Stomach (tissue), 4 donors: Measurements from ENCODE around the gene ALG9.

Experiments used
- EP300 ChIP-seq: sonication (generic); formaldehyde crosslinking; IDR thresholded peaks from one replicate; pipeline ENCODE4 v1.6.1; 2017; ENCODE audit warnings: antibody characterized with exemption
- POLR2A ChIP-seq, 4 donors: fragments of 450-650 bp; IDR thresholded peaks; one replicate each; pipeline ENCODE4 v1.6.1; 2016; ENCODE audit warnings: antibody characterized with exemption in 4 of 4, control low read depth in 2 of 4, mild to moderate bottlenecking in 1 of 4, moderate library complexity in 1 of 4
- POLR2AphosphoS5 ChIP-seq, 3 donors: sonication (generic); formaldehyde crosslinking; IDR thresholded peaks; one replicate each; pipeline ENCODE4 v1.6.1; 2016; ENCODE audit warnings: antibody characterized with exemption in 3 of 3
- TF ChIP-seq, protein P1 (sequence below), 7 experiments: fragments of 450-650 bp in 4 of 7; fragments of 200-600 bp in 3 of 7; sonication (generic) in 3 of 7; IDR thresholded peaks; one replicate each; pipeline ENCODE4 v1.5.1; 2016 to 2019; ENCODE audit warnings: antibody characterized with exemption in 7 of 7, control low read depth in 2 of 7, mild to moderate bottlenecking in 1 of 7

DNA sequence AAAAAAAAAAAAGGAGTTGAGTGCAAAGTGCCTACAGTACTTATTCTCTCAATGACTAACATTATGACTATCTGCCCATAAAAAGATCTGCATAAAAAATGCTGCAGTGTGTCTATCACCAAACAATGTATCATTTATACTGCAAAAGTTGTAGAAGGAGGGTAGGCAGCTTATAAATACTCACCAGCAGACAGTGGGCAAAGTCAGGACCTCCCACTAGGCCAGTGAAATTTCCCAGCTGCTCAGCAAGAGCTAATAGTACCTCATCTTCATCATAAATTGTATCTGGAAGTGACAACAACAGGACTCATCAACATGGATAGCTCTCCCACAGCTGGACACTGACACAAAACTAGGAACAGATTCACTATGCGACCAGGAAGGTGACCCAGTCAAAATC, 106.8 kb downstream of the ALG9 start:
- TF ChIP-seq, protein P1, sequence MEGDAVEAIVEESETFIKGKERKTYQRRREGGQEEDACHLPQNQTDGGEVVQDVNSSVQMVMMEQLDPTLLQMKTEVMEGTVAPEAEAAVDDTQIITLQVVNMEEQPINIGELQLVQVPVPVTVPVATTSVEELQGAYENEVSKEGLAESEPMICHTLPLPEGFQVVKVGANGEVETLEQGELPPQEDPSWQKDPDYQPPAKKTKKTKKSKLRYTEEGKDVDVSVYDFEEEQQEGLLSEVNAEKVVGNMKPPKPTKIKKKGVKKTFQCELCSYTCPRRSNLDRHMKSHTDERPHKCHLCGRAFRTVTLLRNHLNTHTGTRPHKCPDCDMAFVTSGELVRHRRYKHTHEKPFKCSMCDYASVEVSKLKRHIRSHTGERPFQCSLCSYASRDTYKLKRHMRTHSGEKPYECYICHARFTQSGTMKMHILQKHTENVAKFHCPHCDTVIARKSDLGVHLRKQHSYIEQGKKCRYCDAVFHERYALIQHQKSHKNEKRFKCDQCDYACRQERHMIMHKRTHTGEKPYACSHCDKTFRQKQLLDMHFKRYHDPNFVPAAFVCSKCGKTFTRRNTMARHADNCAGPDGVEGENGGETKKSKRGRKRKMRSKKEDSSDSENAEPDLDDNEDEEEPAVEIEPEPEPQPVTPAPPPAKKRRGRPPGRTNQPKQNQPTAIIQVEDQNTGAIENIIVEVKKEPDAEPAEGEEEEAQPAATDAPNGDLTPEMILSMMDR (IDR thresholded peaks at IDR 0.05): no peak
- TF ChIP-seq POLR2A (IDR thresholded peaks at IDR 0.05) (no peak), EP300 (no peak), POLR2AphosphoS5 (IDR thresholded peaks at IDR 0.05) (no peak)
